IPS-15b (cell line): ENCODE data around the gene ZNF239.
"Not testable (repeated sequence)": the region's sequence is repeated elsewhere in the genome, so short reads cannot be mapped to it uniquely, and the experiment has no call there.

ENCODE experiments used
- H3K27me3 ChIP-seq: one replicate; pipeline ENCODE4 v1.6.1; 2013; ENCODE audit warnings: low read length; ENCODE audit not compliant: control insufficient read depth, insufficient read depth
- H3K36me3 ChIP-seq: one replicate; pipeline ENCODE4 v1.6.1; 2013; ENCODE audit warnings: low read length; ENCODE audit not compliant: control insufficient read depth, insufficient read depth
- H3K4me1 ChIP-seq: one replicate; pipeline ENCODE4 v1.6.1; 2013; ENCODE audit warnings: mild to moderate bottlenecking, low read length; ENCODE audit not compliant: control insufficient read depth, insufficient read depth
- H3K4me3 ChIP-seq: one replicate; pipeline ENCODE4 v1.5.1; 2013; ENCODE audit warnings: low read depth, low read length
- H3K9ac ChIP-seq: one replicate; pipeline ENCODE4 v1.6.1; 2013; ENCODE audit warnings: low read depth, mild to moderate bottlenecking, low read length
- H3K9me3 ChIP-seq: one replicate; pipeline ENCODE4 v1.6.1; 2013; ENCODE audit warnings: mild to moderate bottlenecking, low read length; ENCODE audit not compliant: control insufficient read depth, insufficient read depth

Gene ZNF239

GRCh38 chr10:43574001-43574892, at the start of gene ZNF239:
TSS of gene ZNF239 (minus strand) at chr10:43574616. CDS start at chr10:43558079, 16,537 bp downstream.
- peak within 1 kb of the TSS; percentile 59 for H3K4me3 ChIP-seq
- peaks cover 2% of the 10 kb centered on the region for H3K4me1 ChIP-seq
- peaks cover 28% of the 10 kb centered on the region for H3K27me3 ChIP-seq

GRCh38 chr10:43623351-43623750, 48.9 kb upstream of the ZNF239 start:
- Histone ChIP-seq H3K9me3 (no peaks in the 10 kb centered on the region), H3K27me3 (no peaks in the 10 kb centered on the region), H3K36me3 (no peaks in the 10 kb centered on the region), H3K9ac (no peak overlapping the region), H3K4me1 (no peaks in the 10 kb centered on the region), H3K4me3 (no peak overlapping the region)

More at GRCh38 chr10:43574001-43574892, at the start of gene ZNF239:
- H3K9ac ChIP-seq, result peak within 1 kb of the TSS; percentile 47
- no peaks in the 10 kb centered on the region for H3K9me3 ChIP-seq
- peaks cover 2% of the 10 kb centered on the region for H3K36me3 ChIP-seq

- Histone ChIP-seq H3K4me1 (no peaks in the 10 kb centered on the region), H3K9ac (no peak overlapping the region), H3K9me3 (peaks cover under 1% of the 10 kb centered on the region), H3K27me3 (no peaks in the 10 kb centered on the region), H3K4me3 (no peak overlapping the region), H3K36me3 (no peaks in the 10 kb centered on the region)
Observed at GRCh38 chr10:43622038-43622437, 47.6 kb upstream of the ZNF239 start.

- Histone ChIP-seq H3K4me3 (no peak overlapping the region), H3K9ac (no peak overlapping the region), H3K27me3 (no peaks in the 10 kb centered on the region), H3K4me1 (no peaks in the 10 kb centered on the region), H3K9me3 (peaks cover 12% of the 10 kb centered on the region), H3K36me3 (peaks cover 2% of the 10 kb centered on the region)
Observed at GRCh38 chr10:43619368-43619767, 45.0 kb upstream of the ZNF239 start.

GRCh38 chr10:43616697-43617370, 42.4 kb upstream of the ZNF239 start:
- Histone ChIP-seq H3K4me3 (no peak overlapping the region), H3K9me3 (peaks cover 14% of the 10 kb centered on the region), H3K9ac (no peak overlapping the region), H3K4me1 (no peaks in the 10 kb centered on the region), H3K27me3 (no peaks in the 10 kb centered on the region), H3K36me3 (peaks cover 2% of the 10 kb centered on the region)

GRCh38 chr10:43610636-43611035, 36.2 kb upstream of the ZNF239 start:
- H3K36me3 ChIP-seq, result peaks cover 2% of the 10 kb centered on the region

GRCh38 chr10:43607199-43607573, 32.8 kb upstream of the ZNF239 start:
- Histone ChIP-seq H3K4me1 (no peaks in the 10 kb centered on the region), H3K27me3 (peaks cover 14% of the 10 kb centered on the region), H3K36me3 (peaks cover 2% of the 10 kb centered on the region), H3K4me3 (peak overlapping the region; percentile 67), H3K9ac (no peak overlapping the region), H3K9me3 (no peaks in the 10 kb centered on the region)

More at GRCh38 chr10:43610636-43611035, 36.2 kb upstream of the ZNF239 start:
- Histone ChIP-seq H3K4me1 (no peaks in the 10 kb centered on the region), H3K27me3 (peaks cover 6% of the 10 kb centered on the region), H3K4me3 (no peak overlapping the region), H3K9me3 (peaks cover 6% of the 10 kb centered on the region), H3K9ac (no peak overlapping the region)

- Histone ChIP-seq H3K27me3 (peaks cover 14% of the 10 kb centered on the region), H3K9me3 (no peaks in the 10 kb centered on the region), H3K4me3 (peak within 1 kb of the TSS; percentile 67), H3K36me3 (peaks cover 2% of the 10 kb centered on the region), H3K4me1 (no peaks in the 10 kb centered on the region), H3K9ac (peak within 1 kb of the TSS; percentile 47)
Observed at GRCh38 chr10:43606323-43607198, 32.1 kb upstream of the ZNF239 start, which contains the start of gene ZNF485. TSS of gene ZNF485 (plus strand) at chr10:43606438. CDS start at chr10:43607051, 613 bp downstream.

- Histone ChIP-seq H3K4me3 (peak overlapping the region; percentile 67), H3K4me1 (no peaks in the 10 kb centered on the region), H3K36me3 (peaks cover 2% of the 10 kb centered on the region), H3K9ac (no peak overlapping the region), H3K9me3 (no peaks in the 10 kb centered on the region), H3K27me3 (peaks cover 14% of the 10 kb centered on the region)
Observed at GRCh38 chr10:43605850-43606322, 31.5 kb upstream of the ZNF239 start.

GRCh38 chr10:43601576-43601975, 27.2 kb upstream of the ZNF239 start:
- not testable (repeated sequence) for H3K9ac ChIP-seq, H3K36me3 ChIP-seq, H3K4me1 ChIP-seq, H3K4me3 ChIP-seq, H3K27me3 ChIP-seq, H3K9me3 ChIP-seq

GRCh38 chr10:43599333-43599732, 24.9 kb upstream of the ZNF239 start:
- Histone ChIP-seq H3K36me3 (no peaks in the 10 kb centered on the region), H3K27me3 (peaks cover 3% of the 10 kb centered on the region), H3K9me3 (peaks cover under 1% of the 10 kb centered on the region), H3K4me3 (no peak overlapping the region), H3K4me1 (no peaks in the 10 kb centered on the region), H3K9ac (no peak overlapping the region)
